CD4-positive, alpha-beta T cell (primary cell): ENCODE measurements around the gene CYSRT1. TPM values are rescaled to one million over a fixed set of nuclear protein-coding genes. Genes with fewer than 3 reads are reported as not detected.

Source experiments
- ATAC-seq: fragments of 200-7000 bp; cut with Tn5 transposase; one replicate; pipeline ENCODE4 v1.10.0; 2022; ENCODE audit warnings: mild to moderate bottlenecking; ENCODE audit not compliant: poor library complexity
- CTCF ChIA-PET: fragments of 350-600 bp; sonication (Branson Sonifier 250); formaldehyde crosslinking; loops from one replicate; lab custom pipeline; 2021; ENCODE audit warnings: antibody characterized with exemption, inconsistent platforms; lab: Charles Lee
- POLR2A ChIA-PET: fragments of 350-600 bp; sonication (Branson Sonifier 250); formaldehyde crosslinking; loops from one replicate; lab custom pipeline; 2021; ENCODE audit warnings: antibody characterized with exemption, inconsistent platforms; lab: Charles Lee
- DNase-seq, 14 experiments: peaks; one replicate each; pipeline ENCODE4 v3.0.0-alpha.2; 2013 to 2020; ENCODE audit warnings: mixed read lengths in 2 of 14
- H3K27ac ChIP-seq, 2 donors: one replicate each; pipeline versions ENCODE4 v1.5.1 to v1.7.0; 2013; ENCODE audit warnings: low read length in 2 of 2, low read depth in 1 of 2, mild to moderate bottlenecking in 1 of 2
- H3K27me3 ChIP-seq, 2 experiments: 1 replicate in 1 of 2; 2 replicates in 1 of 2; pipeline versions ENCODE4 v1.6.1 to v1.7.0; 2013; ENCODE audit warnings: low read length in 2 of 2, control low read depth in 1 of 2, mild to moderate bottlenecking in 1 of 2, moderate library complexity in 1 of 2; ENCODE audit not compliant: insufficient read depth in 2 of 2, control insufficient read depth in 1 of 2
- H3K36me3 ChIP-seq: one replicate; pipeline ENCODE4 v1.6.1; 2013; ENCODE audit warnings: low read length, control low read depth; ENCODE audit not compliant: insufficient read depth
- H3K4me1 ChIP-seq: one replicate; pipeline ENCODE4 v1.6.1; 2013; ENCODE audit warnings: low read length, control low read depth; ENCODE audit not compliant: insufficient read depth
- H3K4me3 ChIP-seq: one replicate; pipeline ENCODE4 v1.5.1; 2013; ENCODE audit warnings: mild to moderate bottlenecking, low read length, moderate library complexity
- H3K9me3 ChIP-seq, 2 experiments: 1 replicate in 1 of 2; 2 replicates in 1 of 2; pipeline versions ENCODE4 v1.6.1 to v1.7.0; 2013; ENCODE audit warnings: low read length in 2 of 2, mild to moderate bottlenecking in 2 of 2, control low read depth in 1 of 2, moderate library complexity in 1 of 2; ENCODE audit not compliant: control insufficient read depth in 1 of 2, insufficient read depth in 1 of 2
- H3K27ac Mint-ChIP-seq: one replicate; pipeline ENCODE4 v1.8.0; 2020; ENCODE audit warnings: mixed read lengths
- H3K27me3 Mint-ChIP-seq: one replicate; pipeline ENCODE4 v1.8.0; 2021; ENCODE audit warnings: mixed read lengths
- H3K36me3 Mint-ChIP-seq: one replicate; pipeline ENCODE4 v1.8.0; 2021; ENCODE audit warnings: low read depth, mixed read lengths
- H3K4me1 Mint-ChIP-seq: one replicate; pipeline ENCODE4 v1.8.0; 2021; ENCODE audit warnings: low read depth, mixed read lengths
- H3K4me3 Mint-ChIP-seq: one replicate; pipeline ENCODE4 v1.8.0; 2020; ENCODE audit warnings: mild to moderate bottlenecking, mixed read lengths
- H3K9me3 Mint-ChIP-seq: one replicate; pipeline ENCODE4 v1.8.0; 2020; ENCODE audit warnings: mixed read lengths
- CTCF ChIP-seq: fragments of 200-600 bp; IDR thresholded peaks from one replicate; pipeline ENCODE4 v1.8.0; 2022; ENCODE audit warnings: antibody characterized with exemption, mild to moderate bottlenecking
- intact Hi-C, 2 experiments: fragments of 100-400 bp; cut with DNase I in 1 of 2; cut with micrococcal nuclease in 1 of 2; formaldehyde crosslinking; loops; one replicate each; pipeline versions ENCODE4 v1.15.1 to v1.9.0; 2023 to 2025; cut with DNase I, micrococcal nuclease
- total RNA-seq, 174 experiments: library from RNA in 2 of 174; stranded (reverse) in 2 of 174; gene quantifications; one replicate each; pipeline ENCODE4 v1.2.3 and lab custom pipeline; 2021 to 2026

The CYSRT1 gene
- total RNA-seq, 2 experiments from 2014 or later: 0.33 to 0.42 TPM

- Mint-ChIP-seq H3K4me3 (no peak overlapping the region), H3K27me3 (no peaks in the 10 kb centered on the region), H3K36me3 (no peaks in the 10 kb centered on the region), H3K4me1 (peaks cover 5% of the 10 kb centered on the region), H3K27ac (no peak overlapping the region), H3K9me3 (no peaks in the 10 kb centered on the region)
- ATAC-seq: no peak
- no peak for TF ChIP-seq CTCF
- POLR2A ChIA-PET: no interaction called here
- H3K27ac ChIP-seq: no peak overlapping the region
- CTCF ChIA-PET: interaction anchor here (1.1 kb wide), 1 partner anchor 9 kb away, joined by 3 read pairs; the partner anchor contains the start of gene RNF224
- intact Hi-C loops: no loop called here
- no peak for DNase-seq
- no peak overlapping the region for H3K4me3 ChIP-seq
- H3K9me3 ChIP-seq: no peaks in the 10 kb centered on the region
- peaks cover 6% of the 10 kb centered on the region for H3K36me3 ChIP-seq
- H3K4me1 ChIP-seq: peaks cover 15% of the 10 kb centered on the region
- H3K27me3 ChIP-seq: no peaks in the 10 kb centered on the region
Measured at GRCh38 chr9:137218212-137218753, 6.7 kb upstream of the CYSRT1 start.

DNA sequence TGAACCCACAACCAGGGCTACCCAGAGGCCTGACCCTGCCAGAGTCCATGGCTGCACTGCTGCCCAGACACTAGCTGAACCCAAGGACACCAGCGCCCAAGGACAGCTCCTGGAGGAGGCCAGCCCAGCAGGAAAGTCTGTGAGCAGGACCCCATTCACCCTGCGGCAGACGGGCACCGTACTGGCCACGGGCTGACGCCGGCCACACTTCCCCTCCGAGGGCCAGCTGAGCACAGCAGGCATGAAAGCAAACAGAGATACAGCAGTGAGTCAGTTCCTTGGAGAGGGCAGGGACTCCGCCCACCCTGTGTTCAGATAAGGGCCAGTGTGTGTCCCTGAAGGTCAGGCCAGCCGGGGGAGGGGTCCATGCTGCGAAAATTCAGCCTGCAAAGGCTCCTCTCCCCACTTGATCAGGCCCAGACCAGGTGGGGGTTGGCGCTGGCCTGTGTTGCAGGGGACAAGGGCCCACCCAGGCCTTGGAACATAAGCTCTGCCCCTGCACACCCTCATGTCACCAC, 6.2 kb upstream of the CYSRT1 start:
- Histone ChIP-seq H3K9me3 (no peaks in the 10 kb centered on the region), H3K27ac (no peak overlapping the region), H3K36me3 (peaks cover 6% of the 10 kb centered on the region), H3K4me1 (peaks cover 17% of the 10 kb centered on the region), H3K27me3 (no peaks in the 10 kb centered on the region), H3K4me3 (no peak overlapping the region)
- Mint-ChIP-seq H3K27me3 (no peaks in the 10 kb centered on the region), H3K4me3 (no peak overlapping the region), H3K27ac (no peak overlapping the region), H3K4me1 (peaks cover 9% of the 10 kb centered on the region), H3K36me3 (no peaks in the 10 kb centered on the region), H3K9me3 (no peaks in the 10 kb centered on the region)
- CTCF ChIA-PET: interaction anchor here (1.1 kb wide), 1 partner anchor 9 kb away, joined by 3 read pairs; the partner anchor contains the start of gene RNF224
- ATAC-seq (no peak), DNase-seq (no peak)
- intact Hi-C loops: no loop called here
- no peak for TF ChIP-seq CTCF
- POLR2A ChIA-PET: interaction anchor here (1.1 kb wide), 1 partner anchor 133 kb away, joined by 3 read pairs; no protein-coding TSS in a partner anchor

DNA sequence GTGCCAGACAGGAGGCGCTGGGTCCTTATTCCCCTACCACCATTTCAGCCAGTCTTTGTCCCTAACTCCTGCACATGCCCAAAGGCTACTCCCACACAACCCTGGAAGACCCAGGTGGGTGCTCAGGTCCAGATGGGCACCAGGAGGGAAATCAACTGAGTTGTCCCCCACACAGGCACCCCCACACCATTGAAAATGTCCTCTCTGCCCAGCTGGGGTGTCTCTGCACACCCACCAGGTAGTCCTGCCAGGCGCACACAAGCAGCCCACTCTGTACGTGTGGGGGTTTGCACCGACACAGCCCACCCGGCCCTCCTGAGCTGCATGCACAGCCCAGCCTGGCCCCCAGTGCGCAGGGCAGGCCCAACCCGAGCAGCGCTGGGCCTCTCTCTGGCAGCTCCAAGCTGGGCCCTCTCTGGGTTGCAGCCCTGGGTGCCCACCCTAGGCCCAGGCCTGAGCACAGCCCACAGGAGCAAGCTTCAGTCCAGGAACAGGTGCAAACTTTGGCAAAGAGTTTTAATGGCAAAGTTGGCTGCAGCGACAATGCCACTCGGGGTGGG, 5.1 kb upstream of the CYSRT1 start:
- no peak for DNase-seq
- H3K9me3 ChIP-seq: no peaks in the 10 kb centered on the region
- H3K36me3 Mint-ChIP-seq: no peaks in the 10 kb centered on the region
- no peak overlapping the region for H3K4me3 Mint-ChIP-seq
- no peaks in the 10 kb centered on the region for H3K9me3 Mint-ChIP-seq
- no peak overlapping the region for H3K27ac ChIP-seq
- H3K27ac Mint-ChIP-seq: no peak overlapping the region
- intact Hi-C loops: loop anchor here in 1 of 2 experiments (5.0 kb wide), 1 partner anchor 433 kb away; no protein-coding TSS in a partner anchor
- H3K4me1 ChIP-seq: peaks cover 25% of the 10 kb centered on the region
- ChIA-PET CTCF (no interaction called here), POLR2A (interaction anchor here (1.0 to 1.1 kb wide), 2 partner anchors 16 to 134 kb away, joined by 3 to 4 read pairs; no protein-coding TSS in a partner anchor)
- no peak for ATAC-seq
- H3K36me3 ChIP-seq: peaks cover 2% of the 10 kb centered on the region
- no peak overlapping the region for H3K4me3 ChIP-seq
- no peaks in the 10 kb centered on the region for H3K27me3 ChIP-seq
- H3K4me1 Mint-ChIP-seq: peaks cover 13% of the 10 kb centered on the region
- no peaks in the 10 kb centered on the region for H3K27me3 Mint-ChIP-seq
- TF ChIP-seq CTCF: no peak
